Thyroid gland (tissue), 4 donors: ENCODE data around the gene ABCC9. TPM values are rescaled to one million over a fixed set of nuclear protein-coding genes. Genes with fewer than 3 reads are reported as not detected.
"Not testable (repeated sequence)": the region's sequence is repeated elsewhere in the genome, so short reads cannot be mapped to it uniquely, and the experiment has no call there.

Source experiments
- DNase-seq, 2 donors: peaks; one replicate each; pipeline ENCODE4 v3.0.0-alpha.2; 2019
- H3K27ac ChIP-seq, 3 donors: fragments of 200-600 bp; sonication (generic); 1 replicate in 2 of 3; 2 replicates in 1 of 3; pipeline ENCODE4 v1.5.1; 2016 to 2019; ENCODE audit warnings: mild to moderate bottlenecking in 1 of 3, moderate library complexity in 1 of 3
- H3K27me3 ChIP-seq: fragments of 200-600 bp; sonication (generic); one replicate; pipeline ENCODE4 v1.5.1; 2019
- H3K36me3 ChIP-seq, 2 donors: fragments of 200-600 bp; sonication (generic); one replicate each; pipeline ENCODE4 v1.5.1; 2016 to 2019
- H3K4me1 ChIP-seq, 2 donors: fragments of 200-600 bp; sonication (generic); one replicate each; pipeline ENCODE4 v1.5.1; 2017 to 2019
- H3K4me3 ChIP-seq, 3 donors: fragments of 200-600 bp; sonication (generic); replicated peaks in 1 of 3; 1 replicate in 2 of 3; 2 replicates in 1 of 3; pipeline ENCODE4 v1.5.1; 2016; ENCODE audit warnings: mild to moderate bottlenecking in 1 of 3
- H3K9me3 ChIP-seq: fragments of 200-600 bp; sonication (generic); one replicate; pipeline ENCODE4 v1.5.1; 2017
- POLR2A ChIP-seq, 2 donors: fragments of 450-650 bp; IDR thresholded peaks; one replicate each; pipeline ENCODE4 v1.6.1; 2017; ENCODE audit warnings: antibody characterized with exemption in 2 of 2, mild to moderate bottlenecking in 2 of 2, moderate library complexity in 1 of 2
- WGBS, 2 donors: methylation state at CpG; one replicate each; pipeline ENCODE4 v1.1.5; 2017; 5-methylcytosine and 5-hydroxymethylcytosine counted together
- intact Hi-C: fragments of 100-400 bp; cut with DNase I; formaldehyde crosslinking; loops from one replicate; pipeline ENCODE4 v1.15.1; 2023
- total RNA-seq, 4 donors: library from RNA; depleted of rRNA; stranded (reverse); fragments of >200 nt; gene quantifications; one replicate each; pipeline ENCODE4 v1.2.3, GENCODE V29; 2016
- TF ChIP-seq, protein P1 (sequence below), 6 experiments: fragments of 200-600 bp in 3 of 6; fragments of 450-650 bp in 3 of 6; sonication (generic) in 3 of 6; IDR thresholded peaks; one replicate each; pipeline ENCODE4 v1.5.1; 2016 to 2019; ENCODE audit warnings: antibody characterized with exemption in 6 of 6, mild to moderate bottlenecking in 2 of 6, inconsistent platforms in 1 of 6, moderate library complexity in 1 of 6

Gene ABCC9
- total RNA-seq, 4 donors from 2014 or later = 10.5 to 46.8 (median 26.0) TPM

DNA sequence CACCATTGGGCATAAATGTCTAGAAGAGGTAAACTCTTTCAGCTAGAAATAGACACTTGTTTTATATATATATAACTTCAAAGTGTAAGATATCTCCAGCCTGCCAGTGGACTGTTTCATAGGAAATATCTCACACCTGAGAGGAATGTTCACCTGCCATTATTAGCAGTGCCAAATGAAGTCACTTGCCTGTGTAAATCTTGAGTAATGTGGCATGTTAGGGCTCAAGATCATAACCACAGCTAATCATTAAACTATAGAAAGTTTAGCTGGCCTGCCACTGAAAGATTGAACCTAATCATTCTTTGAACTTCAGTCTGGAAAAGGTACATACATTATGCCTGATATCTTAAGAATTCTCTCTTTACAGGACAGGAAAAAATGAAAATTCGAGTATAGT, 141.2 kb downstream of the ABCC9 start:
- 74 to 84% methylated on average over 1 of the region's 1 CpG for WGBS, 2 donors

DNA sequence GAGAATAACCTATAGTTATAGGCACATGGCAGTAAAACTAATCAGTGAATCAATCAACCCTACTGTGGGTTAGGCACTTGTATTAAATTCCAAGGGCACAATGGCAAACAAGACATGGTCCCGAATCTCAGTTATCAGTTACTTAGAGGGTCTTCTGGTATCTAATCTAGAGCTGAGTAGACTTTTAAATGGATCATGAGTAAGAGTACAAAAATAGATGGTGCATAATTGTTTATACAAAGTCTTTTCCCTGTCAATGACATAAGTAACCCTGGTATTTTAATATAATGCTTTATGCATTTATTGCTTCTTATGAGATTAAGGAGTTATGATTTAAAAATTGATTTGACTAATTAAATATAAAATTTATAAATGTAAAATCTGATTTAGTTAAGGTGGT, 143.7 kb downstream of the ABCC9 start:
- intact Hi-C loops = no loop called here
- no peak overlapping the region for H3K4me3 ChIP-seq
- peaks cover 0 to 9% of the 10 kb centered on the region in 2 donors for H3K4me1 ChIP-seq
- H3K27me3 ChIP-seq = no peaks in the 10 kb centered on the region
- no peak overlapping the region for H3K27ac ChIP-seq
- WGBS, 2 donors = 89 to 94% methylated on average over 1 of the region's 1 CpG
- no peaks in the 10 kb centered on the region for H3K36me3 ChIP-seq
- no peak for DNase-seq
- H3K9me3 ChIP-seq = no peaks in the 10 kb centered on the region
- TF ChIP-seq, protein P1, sequence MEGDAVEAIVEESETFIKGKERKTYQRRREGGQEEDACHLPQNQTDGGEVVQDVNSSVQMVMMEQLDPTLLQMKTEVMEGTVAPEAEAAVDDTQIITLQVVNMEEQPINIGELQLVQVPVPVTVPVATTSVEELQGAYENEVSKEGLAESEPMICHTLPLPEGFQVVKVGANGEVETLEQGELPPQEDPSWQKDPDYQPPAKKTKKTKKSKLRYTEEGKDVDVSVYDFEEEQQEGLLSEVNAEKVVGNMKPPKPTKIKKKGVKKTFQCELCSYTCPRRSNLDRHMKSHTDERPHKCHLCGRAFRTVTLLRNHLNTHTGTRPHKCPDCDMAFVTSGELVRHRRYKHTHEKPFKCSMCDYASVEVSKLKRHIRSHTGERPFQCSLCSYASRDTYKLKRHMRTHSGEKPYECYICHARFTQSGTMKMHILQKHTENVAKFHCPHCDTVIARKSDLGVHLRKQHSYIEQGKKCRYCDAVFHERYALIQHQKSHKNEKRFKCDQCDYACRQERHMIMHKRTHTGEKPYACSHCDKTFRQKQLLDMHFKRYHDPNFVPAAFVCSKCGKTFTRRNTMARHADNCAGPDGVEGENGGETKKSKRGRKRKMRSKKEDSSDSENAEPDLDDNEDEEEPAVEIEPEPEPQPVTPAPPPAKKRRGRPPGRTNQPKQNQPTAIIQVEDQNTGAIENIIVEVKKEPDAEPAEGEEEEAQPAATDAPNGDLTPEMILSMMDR (IDR thresholded peaks at IDR 0.05) = no peak
- TF ChIP-seq POLR2A (IDR thresholded peaks at IDR 0.05) = no peak

More for the DNA sequence above, 141.2 kb downstream of the ABCC9 start:
- no peaks in the 10 kb centered on the region for H3K27me3 ChIP-seq
- no peak for TF ChIP-seq POLR2A (IDR thresholded peaks at IDR 0.05)
- TF ChIP-seq, protein P1 (IDR thresholded peaks at IDR 0.05) = no peak
- no peak overlapping the region for H3K4me3 ChIP-seq
- intact Hi-C loops = no loop called here
- peaks cover 0 to 6% of the 10 kb centered on the region in 2 donors for H3K4me1 ChIP-seq
- DNase-seq = no peak
- H3K27ac ChIP-seq = no peak overlapping the region
- H3K9me3 ChIP-seq = no peaks in the 10 kb centered on the region
- H3K36me3 ChIP-seq = no peaks in the 10 kb centered on the region

DNA sequence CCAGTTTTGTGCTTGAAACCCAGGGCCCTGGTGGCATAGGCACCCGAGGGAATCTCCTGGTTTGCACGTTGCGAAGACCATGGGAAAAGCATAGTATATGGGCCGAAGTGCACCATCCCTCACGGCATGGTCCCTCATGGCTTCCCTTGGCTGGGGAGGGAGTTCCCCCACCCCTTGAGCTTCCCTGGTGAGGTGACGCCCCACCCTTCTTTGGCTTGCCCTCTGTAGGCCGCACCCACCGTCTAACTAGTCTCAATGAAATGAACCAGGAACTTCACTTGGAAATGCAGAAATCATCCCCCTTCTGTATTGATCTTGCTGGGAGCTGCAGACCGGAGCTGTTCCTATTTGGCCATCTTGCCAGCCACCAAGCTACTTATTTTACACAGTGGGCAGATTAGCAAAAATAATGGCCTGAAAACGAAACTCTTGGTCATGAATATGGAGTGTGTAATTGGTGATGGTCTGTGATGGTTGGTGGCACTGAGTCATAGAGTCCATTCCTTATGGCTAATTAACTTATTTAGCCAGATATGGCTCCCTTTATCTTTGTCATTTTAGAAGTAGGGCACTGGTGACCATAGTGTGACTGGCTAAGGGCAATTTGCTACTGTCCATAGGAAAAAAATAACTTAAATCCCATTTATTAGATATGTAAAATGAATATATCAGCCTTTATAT, 145.4 kb downstream of the ABCC9 start:
- no peaks in the 10 kb centered on the region for H3K9me3 ChIP-seq
- H3K4me3 ChIP-seq = no peak overlapping the region
- H3K27me3 ChIP-seq = no peaks in the 10 kb centered on the region
- no peak overlapping the region for H3K27ac ChIP-seq
- no peaks in the 10 kb centered on the region for H3K36me3 ChIP-seq
- 95 to 97% methylated on average over 10 of the region's 10 CpGs for WGBS, 2 donors
- no peak for DNase-seq
- no peak for TF ChIP-seq POLR2A (IDR thresholded peaks at IDR 0.05)
- TF ChIP-seq, protein P1 (IDR thresholded peaks at IDR 0.05) = no peak
- peaks cover 0 to 9% of the 10 kb centered on the region in 2 donors for H3K4me1 ChIP-seq
- intact Hi-C loops = no loop called here

DNA sequence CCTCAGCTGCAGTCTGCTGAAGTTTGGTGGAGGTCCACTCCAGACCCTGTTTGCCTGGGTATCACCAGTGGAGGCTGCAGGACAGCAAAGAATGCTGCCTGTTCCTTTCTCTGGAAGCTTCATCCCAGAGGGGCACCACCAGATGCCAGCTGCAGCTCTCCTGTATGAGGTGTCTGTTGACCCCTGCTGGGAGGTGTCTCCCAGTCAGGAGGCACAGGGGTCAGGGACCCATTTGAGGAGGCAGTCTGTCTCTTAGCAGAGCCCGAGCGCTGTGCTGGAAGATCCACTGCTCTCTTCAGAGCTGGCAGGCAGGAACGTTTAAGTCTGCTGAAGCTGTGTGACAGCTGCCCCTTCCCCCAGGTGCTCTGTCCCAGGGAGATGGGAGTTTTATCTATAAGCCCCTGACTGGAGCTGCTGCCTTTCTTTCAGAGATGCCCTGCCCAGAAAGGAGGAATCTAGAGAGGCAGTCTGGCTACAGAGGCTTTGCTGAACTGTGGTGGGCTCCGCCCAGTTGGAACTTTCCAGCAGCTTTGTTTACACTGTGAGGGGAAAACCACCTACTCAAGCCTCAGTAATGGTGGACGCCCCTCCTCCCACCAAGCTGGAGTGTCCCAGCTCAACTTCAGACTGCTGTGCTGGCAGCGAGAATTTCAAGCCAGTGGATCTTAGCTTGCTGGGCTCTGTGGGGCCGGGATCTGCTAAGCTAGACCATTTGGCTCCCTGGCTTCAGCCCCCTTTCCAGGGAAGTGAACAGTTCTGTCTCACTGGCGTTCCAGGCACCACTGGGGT, 146.2 kb downstream of the ABCC9 start:
- intact Hi-C loops, H3K27me3 ChIP-seq, H3K4me1 ChIP-seq, H3K36me3 ChIP-seq, H3K27ac ChIP-seq, H3K4me3 ChIP-seq, H3K9me3 ChIP-seq: not testable (repeated sequence)
- 50 to 58% methylated on average over 8 of the region's 8 CpGs for WGBS, 2 donors
- DNase-seq = peak; percentile 76 to 78

DNA sequence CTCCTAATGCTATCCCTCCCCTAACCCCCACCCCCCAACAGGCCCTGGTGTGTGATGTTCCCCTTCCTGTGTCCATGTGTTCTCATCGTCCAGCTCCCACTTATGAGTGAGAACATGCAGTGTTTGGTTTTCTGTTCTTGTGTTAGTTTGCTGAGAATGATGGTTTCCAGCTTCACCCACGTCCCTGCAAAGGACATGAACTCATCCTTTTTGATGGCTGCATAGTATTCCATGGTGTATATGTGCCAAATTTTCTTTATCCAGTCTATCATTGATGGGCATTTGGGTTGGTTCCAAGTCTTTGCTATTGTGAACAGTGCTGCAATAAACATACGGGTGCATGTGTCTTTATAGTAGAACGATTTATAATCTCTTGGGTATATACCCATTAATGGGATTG, 151.5 kb downstream of the ABCC9 start:
- intact Hi-C loops, H3K27me3 ChIP-seq: not testable (repeated sequence)
- 89 to 91% methylated on average over 4 of the region's 4 CpGs for WGBS, 2 donors

More for the DNA sequence above, 151.5 kb downstream of the ABCC9 start:
- H3K9me3 ChIP-seq, DNase-seq, H3K27ac ChIP-seq, H3K4me3 ChIP-seq, H3K4me1 ChIP-seq, H3K36me3 ChIP-seq: not testable (repeated sequence)
